Hepatocyte (in vitro differentiated cells): ENCODE results near the gene MEIS1.

ENCODE experiments used
- CTCF ChIP-seq: fragments of 200-600 bp; sonication (generic); IDR thresholded peaks from 2 replicates; pipeline ENCODE4 v1.5.1; 2016; ENCODE audit warnings: antibody characterized with exemption, mild to moderate bottlenecking; ENCODE audit not compliant: poor library complexity
- EZH2 ChIP-seq: fragments of 200-600 bp; sonication (generic); IDR thresholded peaks from 2 replicates; pipeline ENCODE4 v1.6.1; 2016; ENCODE audit warnings: antibody characterized with exemption, mild to moderate bottlenecking, borderline replicate concordance
- EZH2phosphoT487 ChIP-seq: fragments of 200-600 bp; sonication (generic); IDR thresholded peaks from one replicate; pipeline ENCODE4 v1.6.1; 2018; ENCODE audit warnings: antibody characterized with exemption, mild to moderate bottlenecking, low read depth, moderate library complexity; ENCODE audit not compliant: unreplicated experiment, severe bottlenecking

GRCh38 chr2:66490588-66491001, 55.7 kb downstream of the MEIS1 start:
- TF ChIP-seq CTCF = no peak
- TF ChIP-seq EZH2phosphoT487 = no peak
- TF ChIP-seq EZH2 = no peak
